ENCODE measurements around the gene MARK4.

GRCh38 chr19:45271735-45272108 lies 20.7 kb downstream of the MARK4 start:
- TF ChIP-seq CTCF (IDR thresholded peaks at IDR 0.05): no peak
- no peak for TF ChIP-seq POLR2A (IDR thresholded peaks at IDR 0.05)
